Activated T-helper 2 cell treated with anti-CD3 and anti-CD28 coated beads, Interferon-gamma antibody, Interleukin-2, Interleukin-4, amounts not matched to agents 10 μg/mL and 5 μg/mL and 100 μg/mL, durations not matched to agents 14 hours and 24 hours and 36 hours (primary cell): Measurements from ENCODE around the gene DGKD. TPM values are rescaled to one million over a fixed set of nuclear protein-coding genes. Genes with fewer than 3 reads are reported as not detected.

Source experiments
- DNase-seq: peaks from one replicate; pipeline ENCODE4 v3.0.0; 2021; ENCODE audit warnings: low spot score
- H3K27ac Mint-ChIP-seq: one replicate; pipeline ENCODE4 v1.8.0; 2021; ENCODE audit warnings: mixed read lengths
- H3K27me3 Mint-ChIP-seq: one replicate; pipeline ENCODE4 v1.8.0; 2021; ENCODE audit warnings: low read depth, mixed read lengths
- H3K36me3 Mint-ChIP-seq: one replicate; pipeline ENCODE4 v1.8.0; 2021; ENCODE audit warnings: low read depth, mixed read lengths
- H3K4me1 Mint-ChIP-seq: one replicate; pipeline ENCODE4 v1.8.0; 2021; ENCODE audit warnings: low read depth, mixed read lengths
- H3K4me3 Mint-ChIP-seq: one replicate; pipeline ENCODE4 v1.8.0; 2021; ENCODE audit warnings: low read depth, mild to moderate bottlenecking, moderate library complexity, mixed read lengths
- H3K9me3 Mint-ChIP-seq: one replicate; pipeline ENCODE4 v1.8.0; 2021; ENCODE audit warnings: mixed read lengths
- intact Hi-C: fragments of 100-400 bp; cut with micrococcal nuclease; formaldehyde crosslinking; loops from one replicate; pipeline ENCODE4 v1.15.1; 2023
- total RNA-seq: library from RNA; stranded (reverse); gene quantifications from 2 replicates; pipeline ENCODE4 v1.2.3, GENCODE V29; 2022

Gene DGKD
- total RNA-seq, 1 donor from 2014 or later: 58.3 TPM

- H3K27ac Mint-ChIP-seq: no peak overlapping the region
- no peaks in the 10 kb centered on the region for H3K36me3 Mint-ChIP-seq
- H3K4me1 Mint-ChIP-seq: peaks cover 10% of the 10 kb centered on the region
- H3K9me3 Mint-ChIP-seq: no peaks in the 10 kb centered on the region
- intact Hi-C loops: no loop called here
- DNase-seq: no peak
- H3K4me3 Mint-ChIP-seq: no peak overlapping the region
- peaks cover 25% of the 10 kb centered on the region for H3K27me3 Mint-ChIP-seq
Measured at GRCh38 chr2:233342301-233342700, 12.0 kb upstream of the DGKD start.

GRCh38 chr2:233343171-233343705 lies 11.1 kb upstream of the DGKD start:
- Mint-ChIP-seq H3K4me3 (no peak overlapping the region), H3K27ac (no peak overlapping the region), H3K36me3 (no peaks in the 10 kb centered on the region)

DNA sequence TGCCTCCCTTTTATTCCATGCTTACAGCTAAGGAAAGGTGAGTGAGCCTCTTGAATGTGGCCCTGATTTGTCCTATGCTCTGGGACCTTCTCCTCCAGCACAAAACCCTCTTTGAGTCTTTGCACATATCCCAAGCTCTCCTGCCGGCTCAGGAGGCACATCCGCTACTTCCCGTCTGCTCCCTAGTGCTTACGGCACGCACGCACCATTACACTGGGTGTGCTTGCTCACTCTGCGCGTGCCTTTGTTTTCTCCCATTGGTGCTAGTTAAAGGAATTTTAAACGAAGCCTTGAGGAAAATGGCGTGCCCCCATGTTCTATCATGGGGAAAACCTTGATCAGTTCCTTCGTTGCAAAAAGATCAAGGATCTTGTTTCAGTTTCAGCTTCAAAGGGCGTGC lies 7.9 kb upstream of the DGKD start:
- H3K4me3 Mint-ChIP-seq: no peak overlapping the region
- H3K27me3 Mint-ChIP-seq: peaks cover 17% of the 10 kb centered on the region
- intact Hi-C loops: no loop called here
- H3K27ac Mint-ChIP-seq: no peak overlapping the region
- H3K9me3 Mint-ChIP-seq: no peaks in the 10 kb centered on the region
- no peak for DNase-seq
- H3K4me1 Mint-ChIP-seq: peaks cover 20% of the 10 kb centered on the region
- no peaks in the 10 kb centered on the region for H3K36me3 Mint-ChIP-seq

More at GRCh38 chr2:233343171-233343705, 11.1 kb upstream of the DGKD start:
- Mint-ChIP-seq H3K4me1 (peaks cover 6% of the 10 kb centered on the region), H3K9me3 (no peaks in the 10 kb centered on the region), H3K27me3 (peaks cover 18% of the 10 kb centered on the region)
- intact Hi-C loops: no loop called here
- no peak for DNase-seq

GRCh38 chr2:233346930-233347329 lies 7.4 kb upstream of the DGKD start:
- no peaks in the 10 kb centered on the region for H3K9me3 Mint-ChIP-seq
- H3K4me1 Mint-ChIP-seq: peaks cover 20% of the 10 kb centered on the region
- no peak for DNase-seq
- no peaks in the 10 kb centered on the region for H3K36me3 Mint-ChIP-seq
- intact Hi-C loops: no loop called here
- H3K27ac Mint-ChIP-seq: no peak overlapping the region
- H3K4me3 Mint-ChIP-seq: no peak overlapping the region
- H3K27me3 Mint-ChIP-seq: peaks cover 16% of the 10 kb centered on the region

DNA sequence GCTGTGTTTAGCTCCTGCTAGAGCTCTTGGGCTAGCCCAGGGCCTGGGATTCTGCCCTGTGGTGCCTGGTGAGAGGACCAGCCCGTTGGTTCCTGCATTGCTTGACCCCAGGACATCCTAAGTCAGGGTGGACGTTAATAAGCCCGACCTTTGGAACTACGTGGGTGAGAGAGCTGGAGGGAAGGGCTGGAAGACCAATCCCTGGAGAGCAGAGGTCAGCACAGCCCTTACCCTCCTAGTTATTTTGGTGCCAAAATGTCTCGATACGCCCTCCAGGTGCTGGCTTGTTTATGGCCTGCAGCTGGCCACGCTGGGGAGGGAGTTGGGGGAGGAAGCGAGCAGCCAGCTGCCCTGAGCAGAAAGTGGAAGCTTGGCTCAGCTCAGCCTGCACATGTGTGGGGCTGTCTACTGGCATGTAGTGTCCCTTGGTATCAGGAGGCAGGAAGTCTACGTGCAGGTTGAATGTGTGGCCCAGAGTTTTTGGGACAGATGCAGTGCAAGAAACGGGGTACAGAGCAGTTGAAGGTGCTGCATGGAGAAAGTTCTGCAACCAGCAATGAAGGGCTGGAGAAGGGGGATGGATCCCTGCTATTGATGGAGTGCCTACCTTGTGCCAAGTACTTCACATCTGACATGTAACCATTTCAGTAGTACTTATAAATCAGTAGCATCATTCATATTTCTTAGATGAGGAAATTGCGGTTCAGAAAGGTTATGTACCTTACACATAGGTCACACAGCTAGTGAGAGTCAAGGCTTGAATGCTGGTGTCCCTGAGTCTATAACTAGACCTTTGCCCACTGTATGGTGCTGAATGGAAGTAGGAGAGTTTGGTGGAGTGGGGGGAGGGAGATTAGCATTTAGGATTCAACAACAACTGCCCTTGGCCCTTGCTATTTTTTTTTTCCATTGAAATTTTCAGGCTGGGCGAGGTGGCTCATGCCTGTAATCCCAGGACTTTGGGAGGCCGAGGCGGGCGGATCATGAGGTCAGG lies 5.0 kb upstream of the DGKD start:
- Mint-ChIP-seq H3K4me1 (peaks cover 31% of the 10 kb centered on the region), H3K9me3 (no peaks in the 10 kb centered on the region), H3K27me3 (peaks cover 5% of the 10 kb centered on the region), H3K27ac (no peak overlapping the region), H3K36me3 (no peaks in the 10 kb centered on the region), H3K4me3 (no peak overlapping the region)
- intact Hi-C loops: no loop called here
- no peak for DNase-seq

GRCh38 chr2:233350708-233351107 lies 3.6 kb upstream of the DGKD start:
- H3K27ac Mint-ChIP-seq: peak overlapping the region; percentile 30
- H3K9me3 Mint-ChIP-seq: no peaks in the 10 kb centered on the region
- intact Hi-C loops: no loop called here
- peaks cover 5% of the 10 kb centered on the region for H3K27me3 Mint-ChIP-seq
- no peak for DNase-seq
- peaks cover 37% of the 10 kb centered on the region for H3K4me1 Mint-ChIP-seq
- H3K36me3 Mint-ChIP-seq: peaks cover 1% of the 10 kb centered on the region
- no peak overlapping the region for H3K4me3 Mint-ChIP-seq

- DNase-seq: no peak
- intact Hi-C loops: no loop called here
- Mint-ChIP-seq H3K4me1 (peaks cover 44% of the 10 kb centered on the region), H3K27ac (no peak overlapping the region), H3K27me3 (peaks cover 3% of the 10 kb centered on the region), H3K9me3 (no peaks in the 10 kb centered on the region), H3K36me3 (peaks cover 8% of the 10 kb centered on the region), H3K4me3 (no peak overlapping the region)
Measured at GRCh38 chr2:233351423-233351822, 2.9 kb upstream of the DGKD start.

DNA sequence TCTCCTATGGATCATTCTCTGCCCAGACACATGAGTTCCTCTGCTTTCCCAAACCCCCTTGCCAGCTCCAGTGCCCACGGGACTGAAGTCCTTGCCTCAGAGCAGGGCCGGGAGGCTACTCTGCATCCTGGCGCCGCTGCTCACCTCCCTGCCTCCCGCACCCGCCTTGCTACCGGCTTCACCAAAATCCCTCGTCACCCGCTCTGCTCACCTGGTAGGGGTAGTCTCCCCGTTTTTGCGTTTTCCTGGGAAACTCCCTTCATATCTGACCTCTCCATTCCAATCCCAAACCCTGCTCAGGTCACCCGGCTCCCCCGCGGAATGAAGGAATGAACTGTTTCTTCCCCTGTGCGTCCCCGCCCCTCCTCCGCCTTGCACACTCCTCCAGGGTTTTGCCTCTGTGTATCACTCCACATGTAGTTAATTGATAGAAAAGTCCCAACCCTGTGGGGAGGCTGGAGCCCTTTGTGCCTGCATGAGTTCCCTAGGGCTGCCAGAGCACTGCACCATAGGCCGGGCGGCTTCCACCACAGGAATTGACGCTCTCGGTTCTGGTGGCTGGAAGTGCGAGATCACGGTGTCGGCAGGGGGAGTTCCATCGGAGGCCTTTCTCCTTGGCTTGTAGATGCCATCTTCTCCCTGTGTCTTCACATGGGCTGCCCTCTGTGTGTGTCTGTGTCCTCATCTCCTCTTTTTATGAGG lies 2.0 kb upstream of the DGKD start:
- Mint-ChIP-seq H3K4me3 (no peak overlapping the region), H3K36me3 (peaks cover 16% of the 10 kb centered on the region), H3K27ac (no peak overlapping the region), H3K9me3 (no peaks in the 10 kb centered on the region), H3K4me1 (peaks cover 52% of the 10 kb centered on the region), H3K27me3 (no peaks in the 10 kb centered on the region)
- no peak for DNase-seq
- intact Hi-C loops: no loop called here

DNA sequence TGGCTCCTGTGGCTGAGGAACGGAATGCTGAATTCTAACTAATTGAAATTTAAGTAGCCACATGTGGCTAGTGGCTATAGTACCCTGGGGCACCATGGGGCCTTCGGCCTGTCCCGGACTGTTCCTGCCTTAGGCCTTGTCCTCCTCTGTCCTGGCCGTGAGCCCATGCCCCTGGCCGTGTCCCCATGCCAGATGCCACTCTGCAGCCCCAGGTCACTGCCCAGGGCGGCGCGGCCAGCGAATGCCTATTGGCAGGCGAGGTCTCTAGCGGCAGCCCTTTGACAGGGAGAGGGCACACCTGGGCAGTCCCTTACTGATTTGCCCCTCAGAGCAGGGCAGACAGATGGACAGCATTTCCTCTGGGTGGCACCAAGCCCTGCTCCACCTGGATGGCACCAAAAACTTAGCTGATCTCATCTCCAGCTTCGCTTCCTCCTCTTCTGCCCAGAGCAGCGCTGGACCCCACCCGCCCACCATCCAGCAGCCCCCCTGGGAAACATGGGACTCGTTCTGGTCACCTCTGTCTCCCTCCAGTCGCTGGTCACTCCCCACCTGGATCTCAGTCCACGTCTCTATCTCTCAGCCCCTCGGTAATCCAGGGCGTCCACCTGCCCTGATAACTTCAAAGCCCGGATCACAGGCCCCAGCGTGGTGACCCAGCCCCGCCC lies 1.1 kb upstream of the DGKD start:
- H3K27ac Mint-ChIP-seq: peak overlapping the region; percentile 79
- H3K9me3 Mint-ChIP-seq: no peaks in the 10 kb centered on the region
- peak overlapping the region; percentile 80 for H3K4me3 Mint-ChIP-seq
- H3K4me1 Mint-ChIP-seq: peaks cover 56% of the 10 kb centered on the region
- DNase-seq: no peak
- intact Hi-C loops: no loop called here
- H3K27me3 Mint-ChIP-seq: no peaks in the 10 kb centered on the region
- peaks cover 17% of the 10 kb centered on the region for H3K36me3 Mint-ChIP-seq

DNA sequence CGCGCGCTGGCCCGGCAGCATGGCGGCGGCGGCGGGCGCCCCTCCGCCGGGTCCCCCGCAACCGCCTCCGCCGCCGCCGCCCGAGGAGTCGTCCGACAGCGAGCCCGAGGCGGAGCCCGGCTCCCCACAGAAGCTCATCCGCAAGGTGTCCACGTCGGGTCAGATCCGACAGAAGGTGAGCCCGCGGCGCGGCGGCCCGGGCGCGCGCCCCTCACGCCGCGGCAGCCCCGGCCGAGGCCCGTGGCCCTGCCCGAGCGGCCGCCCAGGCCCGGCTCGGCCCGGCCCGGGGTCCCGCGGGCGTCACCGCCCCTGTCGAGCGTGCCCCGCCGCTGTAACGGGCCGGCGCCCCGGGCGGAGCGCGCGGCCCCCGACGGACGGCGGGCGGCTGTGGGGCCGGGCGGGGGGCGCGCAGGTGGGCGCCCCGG lies 218 bp downstream of the DGKD start:
- Mint-ChIP-seq H3K27ac (no peak overlapping the region), H3K27me3 (no peaks in the 10 kb centered on the region), H3K9me3 (no peaks in the 10 kb centered on the region), H3K36me3 (peaks cover 28% of the 10 kb centered on the region), H3K4me1 (peaks cover 62% of the 10 kb centered on the region), H3K4me3 (no peak overlapping the region)
- no peak for DNase-seq
- intact Hi-C loops: no loop called here

DNA sequence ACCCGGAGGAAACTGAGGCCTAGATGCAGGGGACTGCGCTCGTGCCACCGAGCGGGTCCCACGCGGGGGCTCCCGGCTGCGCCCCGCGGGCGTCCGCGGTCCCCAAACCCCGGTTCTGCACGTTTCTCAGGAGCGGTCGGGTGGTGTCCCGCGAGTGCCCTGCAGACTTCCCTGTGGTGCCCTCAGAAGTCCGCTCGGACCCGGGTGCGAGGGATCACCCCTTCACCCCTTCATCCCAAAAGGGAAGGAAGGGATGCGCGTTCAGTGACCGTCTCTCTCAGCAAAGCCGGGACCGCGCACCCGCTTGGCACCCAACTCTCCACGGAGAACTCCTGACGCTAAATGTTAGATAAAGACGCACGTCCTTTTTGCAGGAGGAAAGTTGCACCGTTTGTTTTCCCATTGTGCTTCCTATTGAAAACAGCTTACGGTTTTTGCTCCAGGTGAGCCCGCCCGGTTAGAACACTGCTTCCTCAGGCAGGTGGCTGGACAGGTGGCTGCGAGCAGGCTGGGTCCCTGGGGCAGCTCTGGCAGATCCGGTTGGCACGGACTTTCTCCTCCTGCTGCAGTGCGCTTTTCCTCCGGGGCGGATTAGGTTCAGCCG lies 779 bp downstream of the DGKD start:
- H3K9me3 Mint-ChIP-seq: no peaks in the 10 kb centered on the region
- DNase-seq: no peak
- peak overlapping the region; percentile 62 for H3K27ac Mint-ChIP-seq
- intact Hi-C loops: loop anchor here (5.0 kb wide), 2 partner anchors 62 to 87 kb away; no protein-coding TSS in a partner anchor
- H3K27me3 Mint-ChIP-seq: no peaks in the 10 kb centered on the region
- peak overlapping the region; percentile 83 for H3K4me3 Mint-ChIP-seq
- peaks cover 64% of the 10 kb centered on the region for H3K4me1 Mint-ChIP-seq
- H3K36me3 Mint-ChIP-seq: peaks cover 34% of the 10 kb centered on the region

GRCh38 chr2:233355916-233356315 lies 1.6 kb downstream of the DGKD start:
- H3K36me3 Mint-ChIP-seq: peaks cover 38% of the 10 kb centered on the region
- no peak overlapping the region for H3K27ac Mint-ChIP-seq
- DNase-seq: no peak
- H3K4me1 Mint-ChIP-seq: peaks cover 58% of the 10 kb centered on the region
- peak overlapping the region; percentile 83 for H3K4me3 Mint-ChIP-seq
- H3K27me3 Mint-ChIP-seq: no peaks in the 10 kb centered on the region
- H3K9me3 Mint-ChIP-seq: no peaks in the 10 kb centered on the region
- intact Hi-C loops: loop anchor here (5.0 kb wide), 2 partner anchors 61 to 86 kb away; no protein-coding TSS in a partner anchor
